Activated T-helper 2 cell treated with anti-CD3 and anti-CD28 coated beads, Interferon-gamma antibody, Interleukin-2, Interleukin-4, amounts not matched to agents 10 μg/mL and 5 μg/mL and 100 μg/mL, durations not matched to agents 14 hours and 24 hours and 36 hours (primary cell): ENCODE results near the gene PBX2. TPM values are rescaled to one million over a fixed set of nuclear protein-coding genes. Genes with fewer than 3 reads are reported as not detected.
A peak's percentile ranks its signal among the peaks of the same experiment; 100 is the strongest.

ENCODE experiments used
- DNase-seq: peaks from one replicate; pipeline ENCODE4 v3.0.0; 2021; ENCODE audit warnings: low spot score
- H3K27ac Mint-ChIP-seq: one replicate; pipeline ENCODE4 v1.8.0; 2021; ENCODE audit warnings: mixed read lengths
- H3K27me3 Mint-ChIP-seq: one replicate; pipeline ENCODE4 v1.8.0; 2021; ENCODE audit warnings: low read depth, mixed read lengths
- H3K36me3 Mint-ChIP-seq: one replicate; pipeline ENCODE4 v1.8.0; 2021; ENCODE audit warnings: low read depth, mixed read lengths
- H3K4me1 Mint-ChIP-seq: one replicate; pipeline ENCODE4 v1.8.0; 2021; ENCODE audit warnings: low read depth, mixed read lengths
- H3K4me3 Mint-ChIP-seq: one replicate; pipeline ENCODE4 v1.8.0; 2021; ENCODE audit warnings: low read depth, mild to moderate bottlenecking, moderate library complexity, mixed read lengths
- H3K9me3 Mint-ChIP-seq: one replicate; pipeline ENCODE4 v1.8.0; 2021; ENCODE audit warnings: mixed read lengths
- intact Hi-C: fragments of 100-400 bp; cut with micrococcal nuclease; formaldehyde crosslinking; loops from one replicate; pipeline ENCODE4 v1.15.1; 2023
- total RNA-seq: library from RNA; stranded (reverse); gene quantifications from 2 replicates; pipeline ENCODE4 v1.2.3, GENCODE V29; 2022

PBX2 gene
- total RNA-seq, 1 donor from 2014 or later: 85.2 TPM

DNA sequence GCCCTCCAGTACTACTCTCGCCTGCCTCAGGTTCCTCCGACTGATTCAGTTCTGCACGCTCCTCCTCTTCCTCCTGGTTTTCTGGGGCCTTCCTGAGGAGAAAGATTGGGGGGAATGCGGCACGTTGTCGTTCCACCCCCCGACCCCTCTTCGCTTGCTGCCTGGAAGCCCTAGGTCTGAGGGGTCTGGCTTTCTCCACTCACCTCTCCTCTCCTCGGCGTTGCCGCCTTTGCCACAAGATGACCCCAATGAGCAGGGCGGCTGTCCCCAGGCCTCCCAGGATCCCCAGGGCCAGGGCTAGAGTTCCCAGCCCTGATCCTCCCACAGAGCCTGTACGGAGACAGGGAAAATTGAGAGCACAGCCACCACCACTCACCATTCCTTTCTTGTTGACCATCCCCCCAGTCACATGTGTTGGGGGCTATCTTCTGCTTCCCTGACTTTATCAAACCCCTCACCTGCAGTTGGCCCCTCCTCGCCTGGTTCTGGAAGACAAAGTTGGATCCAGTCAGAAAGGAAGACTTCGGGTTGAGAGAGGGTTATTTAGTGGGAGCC lies 8.8 kb downstream of the PBX2 start:
- Mint-ChIP-seq H3K4me3 (no peak overlapping the region), H3K36me3 (peaks cover 50% of the 10 kb centered on the region), H3K27me3 (no peaks in the 10 kb centered on the region), H3K9me3 (no peaks in the 10 kb centered on the region), H3K27ac (peak overlapping the region; percentile 20), H3K4me1 (peaks cover 40% of the 10 kb centered on the region)
- no peak for DNase-seq
- intact Hi-C loops: no loop called here

DNA sequence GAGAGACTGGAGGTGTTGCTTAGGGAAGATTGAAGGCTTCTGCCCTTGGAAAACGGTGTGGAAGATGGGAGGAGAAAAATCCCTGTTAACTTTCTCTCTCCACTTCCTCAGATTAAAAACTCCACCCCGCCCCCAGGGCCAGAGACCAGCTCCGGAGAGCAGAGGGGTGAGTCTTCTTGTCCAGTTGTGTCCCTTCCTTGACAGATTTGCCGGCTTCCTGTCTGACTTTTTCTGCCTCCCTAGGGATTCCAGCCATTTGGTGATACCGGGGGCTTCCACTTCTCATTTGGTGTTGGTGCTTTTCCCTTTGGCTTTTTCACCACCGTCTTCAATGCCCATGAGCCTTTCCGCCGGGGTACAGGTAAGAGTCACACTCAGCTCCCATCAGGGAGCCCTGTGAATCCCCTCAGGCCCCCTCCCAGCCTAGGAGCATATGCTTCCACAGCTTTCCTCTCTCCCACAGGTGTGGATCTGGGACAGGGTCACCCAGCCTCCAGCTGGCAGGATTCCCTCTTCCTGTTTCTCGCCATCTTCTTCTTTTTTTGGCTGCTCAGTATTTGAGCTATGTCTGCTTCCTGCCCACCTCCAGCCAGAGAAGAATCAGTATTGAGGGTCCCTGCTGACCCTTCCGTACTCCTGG lies 10.1 kb downstream of the PBX2 start:
- H3K27me3 Mint-ChIP-seq: no peaks in the 10 kb centered on the region
- DNase-seq: no peak
- no peaks in the 10 kb centered on the region for H3K9me3 Mint-ChIP-seq
- H3K27ac Mint-ChIP-seq: peak overlapping the region; percentile 9
- peaks cover 41% of the 10 kb centered on the region for H3K36me3 Mint-ChIP-seq
- H3K4me1 Mint-ChIP-seq: peaks cover 37% of the 10 kb centered on the region
- intact Hi-C loops: loop anchor here (5.0 to 10.0 kb wide), 4 partner anchors 223 to 792 kb away; partner anchors contain the start of genes APOM, BAG6, NELFE and SKIC2
- H3K4me3 Mint-ChIP-seq: peak overlapping the region; percentile 64

GRCh38 chr6:32178547-32179440 lies 11.2 kb downstream of the PBX2 start:
- Mint-ChIP-seq H3K4me3 (peak overlapping the region; percentile 96), H3K4me1 (peaks cover 46% of the 10 kb centered on the region), H3K27me3 (no peaks in the 10 kb centered on the region), H3K27ac (peak overlapping the region; percentile 97), H3K9me3 (no peaks in the 10 kb centered on the region), H3K36me3 (peaks cover 39% of the 10 kb centered on the region)
- DNase-seq: no peak
- intact Hi-C loops: loop anchor here (1.0 to 10.0 kb wide), 6 partner anchors 17 to 794 kb away; partner anchors contain the start of genes APOM, ATF6B, BAG6 and NELFE

DNA sequence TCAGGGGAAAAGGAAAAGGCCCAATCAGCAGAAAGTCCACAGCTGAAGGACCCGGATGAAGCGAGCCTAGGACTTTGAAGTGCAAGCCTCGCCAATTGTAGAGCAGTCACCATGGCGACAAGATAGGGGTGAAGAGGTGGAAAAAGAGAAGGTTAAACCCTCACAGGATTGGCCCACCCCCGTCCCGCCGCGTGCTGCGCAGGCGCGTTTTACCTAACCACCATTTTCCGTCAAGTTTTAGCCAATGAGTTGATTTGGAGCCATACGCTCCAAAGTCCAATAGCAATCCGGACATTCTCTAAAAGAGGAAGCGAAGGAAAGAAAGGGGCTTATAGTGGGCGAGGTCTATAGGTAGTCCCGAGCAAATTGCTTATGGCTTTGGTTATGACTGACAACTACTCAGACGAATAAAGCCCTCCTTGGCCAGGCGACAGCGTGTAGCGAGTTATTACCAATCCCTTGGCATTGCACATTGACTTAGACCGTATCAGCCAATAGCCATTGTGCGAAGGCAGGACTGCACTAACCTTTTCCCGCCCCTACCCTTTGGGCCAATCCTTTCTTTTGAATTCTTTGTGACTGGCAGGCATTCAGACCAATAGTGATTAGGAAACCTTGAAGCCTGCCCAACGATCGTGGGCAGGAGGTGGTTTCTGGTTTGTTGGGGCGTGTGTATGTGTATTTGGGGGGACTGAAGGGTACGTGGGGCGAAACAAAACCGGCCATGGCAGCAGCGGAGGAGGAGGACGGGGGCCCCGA lies 12.0 kb downstream of the PBX2 start, which contains the start of gene RNF5:
TSS of gene RNF5 (plus strand) at position 618 of the 759 bp plus-strand sequence. CDS start at position 725, 107 bp downstream.
- intact Hi-C loops: loop anchor here (1.0 to 10.0 kb wide), 6 partner anchors 17 to 794 kb away; partner anchors contain the start of genes APOM, ATF6B, BAG6 and NELFE
- H3K36me3 Mint-ChIP-seq: peaks cover 39% of the 10 kb centered on the region
- H3K27ac Mint-ChIP-seq: peak within 1 kb of the TSS; percentile 97
- H3K9me3 Mint-ChIP-seq: no peaks in the 10 kb centered on the region
- H3K27me3 Mint-ChIP-seq: no peaks in the 10 kb centered on the region
- peak within 1 kb of the TSS; percentile 96 for H3K4me3 Mint-ChIP-seq
- H3K4me1 Mint-ChIP-seq: peaks cover 50% of the 10 kb centered on the region
- DNase-seq: peak; percentile 93

DNA sequence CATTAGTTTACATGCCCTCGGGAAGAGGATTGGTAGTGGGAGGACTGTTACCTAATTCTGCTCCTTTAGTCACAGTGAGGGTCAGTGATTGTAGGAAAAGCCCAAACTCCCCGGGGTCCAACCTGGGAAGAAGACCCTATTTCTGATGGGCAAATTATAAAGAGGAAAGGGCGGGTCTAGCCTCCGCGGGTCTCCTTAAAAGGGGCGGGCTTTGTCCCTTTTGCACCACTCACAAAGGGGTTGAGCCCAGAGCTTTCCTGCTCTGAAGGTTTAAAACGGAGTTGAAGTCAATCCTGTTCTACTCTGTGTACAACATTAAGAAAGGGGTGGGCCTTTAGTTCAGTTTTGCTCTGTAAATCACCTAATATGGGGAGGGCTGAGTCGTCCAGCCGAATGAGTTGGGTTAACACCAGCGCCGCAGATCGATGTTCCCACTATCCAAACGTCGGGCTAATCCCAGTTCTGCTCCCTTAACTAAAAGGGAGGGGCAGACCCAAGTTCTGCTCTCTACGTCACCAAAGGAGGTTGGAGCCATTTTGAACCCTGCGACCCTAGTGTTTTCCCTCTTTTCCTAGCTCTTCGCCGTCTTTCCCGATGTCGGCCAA lies 12.7 kb downstream of the PBX2 start:
- intact Hi-C loops: loop anchor here (5.0 to 10.0 kb wide), 4 partner anchors 220 to 795 kb away; partner anchors contain the start of genes APOM, BAG6, NELFE and SKIC2
- peaks cover 54% of the 10 kb centered on the region for H3K4me1 Mint-ChIP-seq
- H3K4me3 Mint-ChIP-seq: peak overlapping the region; percentile 96
- peaks cover 32% of the 10 kb centered on the region for H3K36me3 Mint-ChIP-seq
- no peaks in the 10 kb centered on the region for H3K9me3 Mint-ChIP-seq
- H3K27me3 Mint-ChIP-seq: no peaks in the 10 kb centered on the region
- DNase-seq: no peak
- peak overlapping the region; percentile 97 for H3K27ac Mint-ChIP-seq

DNA sequence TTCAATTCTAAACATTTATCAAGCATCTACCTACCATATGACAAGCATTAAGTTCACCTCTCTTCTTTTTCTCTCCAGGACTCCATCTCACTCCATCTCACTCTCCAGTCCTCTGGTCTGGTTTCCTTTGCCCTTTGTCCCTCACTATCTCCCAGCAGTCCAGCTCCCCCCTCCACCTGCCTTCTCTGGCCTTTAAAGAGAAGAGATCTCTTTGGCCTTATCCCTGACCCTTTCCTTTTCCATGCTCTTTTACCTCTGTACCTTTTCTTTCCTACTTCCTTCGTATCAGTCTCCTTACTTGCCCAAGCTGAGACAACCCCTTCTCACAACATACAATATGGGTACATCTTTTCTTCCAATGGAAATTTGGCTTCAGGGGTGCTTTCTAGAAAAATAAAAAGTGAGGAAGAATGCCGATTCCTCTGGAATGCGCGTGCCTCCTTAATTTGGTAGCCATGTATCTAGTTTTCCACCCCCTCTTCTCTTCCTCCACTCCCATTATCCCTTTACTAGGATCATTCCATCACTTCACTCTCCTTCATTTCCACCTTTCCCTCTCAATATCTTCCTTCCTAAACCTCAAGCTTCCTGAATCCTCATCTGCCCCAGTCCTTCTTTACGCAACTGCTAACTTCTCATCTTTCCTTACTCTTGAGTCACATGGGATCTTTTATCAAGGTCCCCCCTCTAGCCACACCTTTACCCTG lies 13.4 kb downstream of the PBX2 start:
- Mint-ChIP-seq H3K36me3 (peaks cover 31% of the 10 kb centered on the region), H3K9me3 (no peaks in the 10 kb centered on the region), H3K27me3 (no peaks in the 10 kb centered on the region), H3K4me1 (peaks cover 54% of the 10 kb centered on the region), H3K27ac (peak overlapping the region; percentile 97), H3K4me3 (peak overlapping the region; percentile 96)
- no peak for DNase-seq
- intact Hi-C loops: loop anchor here (1.0 to 10.0 kb wide), 5 partner anchors 22 to 796 kb away; partner anchors contain the start of genes APOM, BAG6, NELFE and PPT2

GRCh38 chr6:32175711-32176475 lies 14.1 kb downstream of the PBX2 start, which contains the start of gene AGPAT1:
Gene AGPAT1, minus strand, starts transcription at chr6:32176084. Its CDS starts 4,588 bp downstream, at chr6:32171496.
- DNase-seq: peak; percentile 95
- no peaks in the 10 kb centered on the region for H3K9me3 Mint-ChIP-seq
- intact Hi-C loops: loop anchor here (1.0 to 10.0 kb wide), 5 partner anchors 22 to 796 kb away; partner anchors contain the start of genes APOM, BAG6, NELFE and PPT2
- H3K4me1 Mint-ChIP-seq: peaks cover 54% of the 10 kb centered on the region
- H3K27me3 Mint-ChIP-seq: no peaks in the 10 kb centered on the region
- H3K36me3 Mint-ChIP-seq: peaks cover 28% of the 10 kb centered on the region
- peak within 1 kb of the TSS; percentile 96 for H3K4me3 Mint-ChIP-seq
- H3K27ac Mint-ChIP-seq: peak within 1 kb of the TSS; percentile 97

- H3K27me3 Mint-ChIP-seq: no peaks in the 10 kb centered on the region
- peaks cover 22% of the 10 kb centered on the region for H3K36me3 Mint-ChIP-seq
- no peak for DNase-seq
- peak overlapping the region; percentile 96 for H3K4me3 Mint-ChIP-seq
- H3K27ac Mint-ChIP-seq: no peak overlapping the region
- no peaks in the 10 kb centered on the region for H3K9me3 Mint-ChIP-seq
- intact Hi-C loops: loop anchor here (5.0 to 10.0 kb wide), 4 partner anchors 218 to 797 kb away; partner anchors contain the start of genes APOM, BAG6, NELFE and SKIC2
- peaks cover 48% of the 10 kb centered on the region for H3K4me1 Mint-ChIP-seq
Measured at GRCh38 chr6:32175322-32175710, 14.7 kb downstream of the PBX2 start.

DNA sequence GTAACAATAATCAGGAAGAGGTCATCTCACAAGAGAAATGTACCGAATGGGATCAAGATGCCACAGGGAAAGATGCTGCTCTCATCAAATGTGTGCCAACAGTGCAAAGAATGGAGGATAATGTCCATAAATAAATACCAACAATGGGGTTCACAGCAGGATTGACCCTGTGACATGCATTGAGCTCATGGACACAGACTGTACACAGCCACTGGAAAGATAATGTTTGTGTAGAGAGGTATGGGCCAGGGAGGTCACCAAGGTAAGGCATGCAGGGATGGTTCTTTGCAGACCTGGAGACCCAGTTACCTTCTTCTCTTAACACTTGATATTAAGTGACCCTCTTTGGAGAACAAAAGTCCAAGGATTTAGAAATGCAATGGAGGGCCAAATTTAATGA lies 15.6 kb downstream of the PBX2 start:
- Mint-ChIP-seq H3K9me3 (no peaks in the 10 kb centered on the region), H3K27ac (no peak overlapping the region), H3K27me3 (no peaks in the 10 kb centered on the region), H3K4me1 (peaks cover 43% of the 10 kb centered on the region), H3K36me3 (peaks cover 25% of the 10 kb centered on the region), H3K4me3 (peak overlapping the region; percentile 64)
- intact Hi-C loops: loop anchor here (10.0 kb wide), 2 partner anchors 340 to 520 kb away; partner anchors contain the start of genes APOM and BAG6
- no peak for DNase-seq

DNA sequence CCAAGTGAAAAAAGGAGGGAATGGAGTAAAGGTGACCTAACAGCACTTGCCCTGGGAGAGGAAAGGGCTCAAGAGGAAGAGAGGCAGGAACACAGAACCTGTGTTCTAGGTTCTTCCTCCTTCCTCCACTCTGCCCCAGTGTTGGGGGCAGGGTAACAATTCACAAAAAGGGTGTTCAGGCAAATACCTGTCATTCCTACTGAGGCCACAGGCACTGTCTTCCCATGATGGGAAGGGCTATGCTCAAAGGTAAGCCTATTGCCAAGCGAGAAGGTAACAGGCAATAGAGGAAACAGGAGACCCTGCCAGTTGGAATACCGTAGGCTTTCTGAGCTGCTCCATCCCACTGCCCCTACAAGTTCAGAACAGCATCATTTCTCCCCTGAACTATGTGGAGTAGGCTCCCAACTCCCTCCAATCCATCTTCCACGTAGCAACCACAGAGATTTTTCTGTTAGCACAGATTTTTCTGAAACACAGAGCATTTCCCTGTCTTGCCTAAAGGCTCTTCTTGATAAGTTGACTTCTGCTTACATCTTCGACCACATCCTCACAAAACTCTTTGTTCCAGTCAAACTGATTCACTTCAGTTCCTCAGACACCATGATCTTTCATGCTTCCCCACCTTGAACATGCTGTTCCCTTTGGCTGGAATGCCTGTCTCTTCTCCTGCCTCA lies 16.8 kb downstream of the PBX2 start:
- no peak overlapping the region for H3K4me3 Mint-ChIP-seq
- H3K36me3 Mint-ChIP-seq: peaks cover 21% of the 10 kb centered on the region
- peaks cover 35% of the 10 kb centered on the region for H3K4me1 Mint-ChIP-seq
- DNase-seq: no peak
- no peaks in the 10 kb centered on the region for H3K9me3 Mint-ChIP-seq
- no peaks in the 10 kb centered on the region for H3K27me3 Mint-ChIP-seq
- H3K27ac Mint-ChIP-seq: no peak overlapping the region
- intact Hi-C loops: loop anchor here (10.0 kb wide), 2 partner anchors 338 to 518 kb away; partner anchors contain the start of genes APOM and BAG6
